GM12878 (cell line): ENCODE measurements around the gene PYGB. TPM values are rescaled to one million over a fixed set of nuclear protein-coding genes. Genes with fewer than 3 reads are reported as not detected.
A peak's percentile ranks its signal among the peaks of the same experiment; 100 is the strongest.

Source experiments
- ATAC-seq: fragments of 200-7000 bp; cut with Tn5 transposase; 3 replicates; pipeline ENCODE4 v1.9.1; 2020; ENCODE audit warnings: mild to moderate bottlenecking, moderate library complexity
- BruUV-seq: library from RNA; stranded (reverse); fragments of 400-500 nt; replicated peaks from 2 replicates; lab custom pipeline; 2021; lab: Mats Ljungman, UMichigan
- CTCF ChIA-PET: fragments of 300-600 bp; sonication (Branson Sonifier 250); formaldehyde crosslinking; extraction: SDS; loops from one replicate; lab custom pipeline; 2021; ENCODE audit warnings: inconsistent platforms; lab: Yijun Ruan, JAX
- POLR2A ChIA-PET: fragments of 350-600 bp; formaldehyde crosslinking; extraction: SDS; loops from one replicate; lab custom pipeline; 2021; ENCODE audit warnings: inconsistent platforms; lab: Charles Lee
- RAD21 ChIA-PET: fragments of 300-600 bp; sonication (Branson Sonifier 250); formaldehyde crosslinking; loops from one replicate; lab custom pipeline; 2023; ENCODE audit warnings: antibody characterized with exemption; ENCODE audit not compliant: unreplicated experiment; lab: Charles Lee
- SMC1A ChIA-PET: fragments of 300-600 bp; sonication (Branson Sonifier 250); formaldehyde crosslinking; loops from one replicate; lab custom pipeline; 2023; ENCODE audit not compliant: unreplicated experiment, uncharacterized antibody; lab: Charles Lee
- DNase-seq: peaks from one replicate; pipeline ENCODE4 v3.0.0-alpha.2; 2011; ENCODE audit warnings: low read depth, low spot score
- FAIRE-seq: peaks from 3 replicates; lab custom pipeline; 2011; peaks lifted over from hg19 to GRCh38; lab: Jason Lieb, UNC
- H2AFZ ChIP-seq: 2 replicates; pipeline ENCODE4 v1.6.0; 2011; ENCODE audit warnings: low read depth, low read length, control low read depth; ENCODE audit not compliant: control insufficient read depth
- H3K27ac ChIP-seq: 2 replicates; pipeline ENCODE4 v1.5.1; 2011; ENCODE audit warnings: control low read depth; ENCODE audit not compliant: control insufficient read depth, insufficient read depth
- H3K27me3 ChIP-seq, 2 experiments: replicated peaks in 1 of 2; 2 replicates each; pipeline versions ENCODE4 v1.6.0 to v1.6.1; 2011; ENCODE audit warnings: low read length in 1 of 2; ENCODE audit not compliant: control insufficient read depth in 2 of 2, insufficient read depth in 2 of 2
- H3K36me3 ChIP-seq, 2 experiments: 2 replicates each; pipeline ENCODE4 v1.5.1; 2011; ENCODE audit warnings: low read length in 1 of 2; ENCODE audit not compliant: control insufficient read depth in 2 of 2, insufficient read depth in 2 of 2
- H3K4me1 ChIP-seq: 2 replicates; pipeline ENCODE4 v1.6.1; 2011; ENCODE audit warnings: mild to moderate bottlenecking, low read length, moderate library complexity, mixed read lengths; ENCODE audit not compliant: control insufficient read depth, insufficient read depth
- H3K4me2 ChIP-seq: 2 replicates; pipeline ENCODE4 v1.6.0; 2011; ENCODE audit warnings: control low read depth; ENCODE audit not compliant: control insufficient read depth, insufficient read depth
- H3K4me3 ChIP-seq: fragments of 200-600 bp; sonication (generic); 2 replicates; pipeline ENCODE4 v1.5.1; 2016
- H3K79me2 ChIP-seq: 2 replicates; pipeline ENCODE4 v1.6.0; 2011; ENCODE audit warnings: low read length; ENCODE audit not compliant: control insufficient read depth, insufficient read depth
- H3K9ac ChIP-seq: 2 replicates; pipeline ENCODE4 v1.8.0; 2011; ENCODE audit warnings: low read length, control low read depth, mixed read lengths; ENCODE audit not compliant: control insufficient read depth, insufficient read depth
- H3K9me3 ChIP-seq: replicated peaks from 3 replicates; pipeline ENCODE4 v1.5.1; 2011; ENCODE audit warnings: mild to moderate bottlenecking, low read length; ENCODE audit not compliant: control insufficient read depth, insufficient read depth
- H4K20me1 ChIP-seq: 2 replicates; pipeline ENCODE4 v1.6.0; 2011; ENCODE audit not compliant: control insufficient read depth, insufficient read depth
- ASH2L ChIP-seq: fragments of 300-600, 200-600 bp; sonication (generic); IDR thresholded peaks from 2 replicates; pipeline ENCODE4 v1.6.1; 2017; ENCODE audit warnings: low read depth, mild to moderate bottlenecking, borderline replicate concordance
- BHLHE40 ChIP-seq, 2 experiments: fragments of 450-650 bp in 1 of 2; IDR thresholded peaks; 2 replicates each; pipeline ENCODE4 v1.6.1; 2011 to 2017; ENCODE audit warnings: low read depth in 2 of 2, borderline replicate concordance in 1 of 2, improper control_type of control experiment in 1 of 2, low read length in 1 of 2, mild to moderate bottlenecking in 1 of 2
- IRF3 ChIP-seq: fragments of 450-650 bp; IDR thresholded peaks from 2 replicates; pipeline ENCODE4 v1.6.1; 2014; ENCODE audit warnings: mild to moderate bottlenecking
- LARP7 ChIP-seq: fragments of 450-650 bp; IDR thresholded peaks from 2 replicates; pipeline ENCODE4 v1.6.1; 2017; ENCODE audit warnings: mild to moderate bottlenecking
- SUPT20H ChIP-seq: IDR thresholded peaks from 2 replicates; pipeline ENCODE4 v1.6.1; 2011; ENCODE audit warnings: low read depth, mild to moderate bottlenecking, low read length, moderate library complexity, borderline replicate concordance; ENCODE audit not compliant: control insufficient read depth
- ZBTB11 ChIP-seq: fragments of 450-650 bp; formaldehyde crosslinking; IDR thresholded peaks from 2 replicates; pipeline ENCODE4 v1.5.0; 2022; ENCODE audit warnings: mild to moderate bottlenecking, missing genetic modification characterization
- ZBTB33 ChIP-seq: fragments of 450-650 bp; IDR thresholded peaks from 2 replicates; pipeline ENCODE4 v1.6.1; 2017; ENCODE audit warnings: mild to moderate bottlenecking
- WGBS: methylation state at CpG from one replicate; pipeline ENCODE4 v1.1.6; 2016; ENCODE audit warnings: low lambda C conversion rate; ENCODE audit not compliant: insufficient replicate concordance, insufficient coverage; ENCODE audit errors: missing lambda C conversion rate; 5-methylcytosine and 5-hydroxymethylcytosine counted together
- in situ Hi-C: fragments of 300-500 bp; cut with MboI; formaldehyde crosslinking; loops from 9 replicates; pipeline ENCODE4 v1.14.3; 2018; ENCODE audit warnings: mixed read lengths
- intact Hi-C: fragments of 100-400 bp; cut with micrococcal nuclease; formaldehyde crosslinking; loops from one replicate; pipeline ENCODE4 v1.14.2; 2022; ENCODE audit not compliant: unreplicated experiment
- polyA plus RNA-seq, 11 experiments: library from polyadenylated mRNA; depleted of rRNA in 4 of 11; unstranded in 6 of 11; stranded (reverse) in 5 of 11; fragments of >200 nt; fragmentation: Nextera tagmentation in 4 of 11; fragmentation: Illumina TruSeq in 1 of 11; extraction: Ambion mirVana in 4 of 11; extraction: Trizol in 1 of 11; gene quantifications; 1 replicate in 1 of 11; 2 replicates in 10 of 11; pipeline versions ENCODE4 v1.2.1 to v1.2.3, GENCODE V29; 2011 to 2016; ENCODE audit warnings: inconsistent platforms in 2 of 11, missing spikeins in 2 of 11, low read depth in 1 of 11
- total RNA-seq, 4 experiments: library from RNA; depleted of rRNA in 3 of 4; stranded (reverse); fragments of >200 nt in 3 of 4; fragmentation: Illumina TruSeq in 1 of 4; extraction: Trizol in 1 of 4; gene quantifications; 2 replicates each; pipeline versions ENCODE4 v1.2.1 to v1.2.3, GENCODE V29; 2013 to 2021

The PYGB gene
- total and polyA plus RNA-seq, 10 of the 15 experiments (the other 5 are each of a cell fraction or from before 2014, with no cell fraction given) = 0.34 to 33.5 (median 21.8) TPM

- TF ChIP-seq ASH2L (no peak), BHLHE40 (IDR thresholded peaks at IDR 0.05; ENCODE audit: borderline replicate concordance in 1 of 2, low read depth in 2 of 2, low read length in 1 of 2) (peak; percentile 89 to 92), ZBTB33 (no peak), SUPT20H (no peak)
Measured at GRCh38 chr20:25318471-25319240, 70.8 kb downstream of the PYGB start (continued).

- RAD21 ChIA-PET = interaction anchor here (0.6 to 2.2 kb wide), 11 partner anchors 9 to 80 kb away, joined by 3 to 12 read pairs (median 3); no protein-coding TSS in a partner anchor
- POLR2A ChIA-PET = interaction anchor here (0.7 to 1.3 kb wide), 3 partner anchors 22 to 283 kb away, joined by 3 to 6 read pairs (median 5); no protein-coding TSS in a partner anchor
- Histone ChIP-seq H3K79me2 (peaks cover 14% of the 10 kb centered on the region), H3K4me1 (peaks cover 38% of the 10 kb centered on the region), H4K20me1 (no peaks in the 10 kb centered on the region), H2AFZ (peak overlapping the region; percentile 45; the same call in 1 of the 2 replicates), H3K36me3 (peaks cover 16 to 19% of the 10 kb centered on the region in 2 experiments), H3K9ac (peak overlapping the region; percentile 65), H3K4me2 (peak overlapping the region; percentile 85), H3K27ac (peak overlapping the region; percentile 93), H3K27me3 (no peaks in the 10 kb centered on the region), H3K4me3 (no peak overlapping the region), H3K9me3 (no peaks in the 10 kb centered on the region)
- SMC1A ChIA-PET = interaction anchor here (0.6 to 5.1 kb wide), 4 partner anchors 23 to 324 kb away, joined by 3 to 23 read pairs (median 6); no protein-coding TSS in a partner anchor
- CTCF ChIA-PET = interaction anchor here (1.1 to 1.8 kb wide), 4 partner anchors 9 to 88 kb away, joined by 3 to 6 read pairs (median 4); partner anchors contain the start of gene GINS1
- intact Hi-C loops = loop anchor here (2.0 to 10.0 kb wide), 2 partner anchors 71 to 305 kb away; partner anchors contain the start of genes ABHD12 and NANP
- TF ChIP-seq ZBTB11 (CRISPR knock-in tag) = no peak
- TF ChIP-seq IRF3 = no peak
- 0 out of 2 replicates have a peak, but pooled peaks have one; percentile 3 for TF ChIP-seq LARP7
- 69% methylated on average over 11 of the region's 11 CpGs for WGBS
- in situ Hi-C loops = no loop called here
- no peak for DNase-seq
- no TSS peak for BruUV-seq
- peak; percentile 7 for FAIRE-seq
- peak; percentile 47 for ATAC-seq
Measured at GRCh38 chr20:25319241-25320034, 71.6 kb downstream of the PYGB start.
